ENCODE measurements around the gene VWCE.

Gene VWCE

DNA sequence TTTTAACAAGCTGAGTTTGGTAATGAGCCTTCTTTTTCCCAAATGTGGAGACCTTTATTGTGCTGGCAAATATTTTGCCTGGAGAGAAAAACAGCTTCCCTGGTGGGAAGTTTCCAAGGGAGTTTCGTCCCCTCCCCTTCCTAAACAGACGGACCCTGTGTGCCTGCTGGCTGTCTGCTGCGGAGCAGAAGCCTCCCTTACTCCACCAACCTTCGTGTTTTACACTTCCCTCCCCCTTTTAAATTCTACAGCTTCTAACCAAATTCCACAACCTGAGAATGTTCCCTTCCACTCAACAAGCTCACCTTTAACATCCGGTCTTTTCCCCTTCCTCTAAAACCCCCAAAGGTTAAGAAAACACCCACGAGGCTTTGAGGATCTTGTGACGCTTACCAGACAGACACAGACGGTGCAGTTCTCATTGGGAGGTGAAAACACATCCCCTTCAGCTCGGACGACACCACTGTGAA is 17.1 kb downstream of the VWCE start:
- TF ChIP-seq, protein P1, sequence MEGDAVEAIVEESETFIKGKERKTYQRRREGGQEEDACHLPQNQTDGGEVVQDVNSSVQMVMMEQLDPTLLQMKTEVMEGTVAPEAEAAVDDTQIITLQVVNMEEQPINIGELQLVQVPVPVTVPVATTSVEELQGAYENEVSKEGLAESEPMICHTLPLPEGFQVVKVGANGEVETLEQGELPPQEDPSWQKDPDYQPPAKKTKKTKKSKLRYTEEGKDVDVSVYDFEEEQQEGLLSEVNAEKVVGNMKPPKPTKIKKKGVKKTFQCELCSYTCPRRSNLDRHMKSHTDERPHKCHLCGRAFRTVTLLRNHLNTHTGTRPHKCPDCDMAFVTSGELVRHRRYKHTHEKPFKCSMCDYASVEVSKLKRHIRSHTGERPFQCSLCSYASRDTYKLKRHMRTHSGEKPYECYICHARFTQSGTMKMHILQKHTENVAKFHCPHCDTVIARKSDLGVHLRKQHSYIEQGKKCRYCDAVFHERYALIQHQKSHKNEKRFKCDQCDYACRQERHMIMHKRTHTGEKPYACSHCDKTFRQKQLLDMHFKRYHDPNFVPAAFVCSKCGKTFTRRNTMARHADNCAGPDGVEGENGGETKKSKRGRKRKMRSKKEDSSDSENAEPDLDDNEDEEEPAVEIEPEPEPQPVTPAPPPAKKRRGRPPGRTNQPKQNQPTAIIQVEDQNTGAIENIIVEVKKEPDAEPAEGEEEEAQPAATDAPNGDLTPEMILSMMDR (conservative IDR thresholded peaks at IDR 0.05), result no peak
- no peak overlapping the region for H3K27ac ChIP-seq

DNA sequence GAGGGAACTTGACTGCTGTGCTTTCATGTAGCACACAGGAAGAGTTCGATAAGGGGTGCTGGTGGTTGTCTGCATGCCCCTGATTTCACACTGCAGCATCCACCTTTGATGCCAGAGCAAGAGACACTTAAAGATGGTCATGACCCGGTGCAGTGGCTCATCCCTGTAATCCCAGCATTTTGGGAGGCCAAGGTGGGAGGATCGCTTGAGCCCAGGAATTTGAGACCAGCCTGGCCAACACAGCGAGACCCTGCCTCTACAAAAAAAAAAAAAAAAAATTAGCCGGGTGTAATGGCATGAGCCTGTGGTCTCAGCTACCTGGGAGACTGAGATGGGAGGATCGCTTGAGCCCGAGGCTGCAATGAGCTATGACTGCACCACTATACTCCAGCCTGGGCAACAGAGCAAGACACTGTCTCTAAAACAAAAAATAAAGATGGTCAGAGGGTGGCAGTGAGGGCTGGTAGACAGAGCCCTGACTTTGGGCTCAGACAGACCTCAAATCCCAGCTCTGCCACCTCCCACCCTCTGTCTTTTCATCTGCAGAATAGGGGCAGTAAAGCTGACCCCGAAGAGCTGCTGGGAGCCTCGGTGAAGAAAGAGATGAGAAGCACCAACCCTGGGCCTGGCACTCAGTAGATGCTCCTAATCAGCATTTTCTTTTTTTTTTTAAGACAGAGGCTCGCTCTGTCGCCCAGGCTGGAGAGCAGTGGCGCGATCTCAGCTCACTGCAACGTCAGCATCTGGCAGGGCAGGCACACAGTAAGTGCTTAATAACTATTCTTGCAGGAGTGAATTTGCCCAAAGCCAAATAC is 17.7 kb downstream of the VWCE start:
- H3K27ac ChIP-seq, result no peak overlapping the region
- TF ChIP-seq, protein P1 (conservative IDR thresholded peaks at IDR 0.05), result no peak

DNA sequence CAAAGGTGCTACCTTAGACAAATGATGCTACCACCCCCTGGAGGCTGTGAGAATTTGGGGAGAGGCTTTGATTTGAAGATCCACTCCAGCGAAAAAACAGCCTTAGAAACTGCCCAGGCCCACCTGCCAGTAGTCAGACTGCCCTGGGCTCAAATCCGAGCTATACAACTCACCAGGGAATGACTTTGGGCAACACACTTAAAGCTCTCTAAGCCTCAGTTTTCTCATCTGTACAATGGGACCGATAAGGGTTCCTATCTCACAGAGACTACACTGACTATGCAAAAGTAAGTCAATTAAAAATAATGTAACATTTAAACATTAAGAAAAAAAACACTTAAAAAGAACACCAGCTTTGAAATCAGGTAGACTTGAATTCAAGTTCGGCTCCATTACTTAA is 19.9 kb downstream of the VWCE start:
- no peak overlapping the region for H3K27ac ChIP-seq
- TF ChIP-seq, protein P1 (conservative IDR thresholded peaks at IDR 0.05), result no peak

DNA sequence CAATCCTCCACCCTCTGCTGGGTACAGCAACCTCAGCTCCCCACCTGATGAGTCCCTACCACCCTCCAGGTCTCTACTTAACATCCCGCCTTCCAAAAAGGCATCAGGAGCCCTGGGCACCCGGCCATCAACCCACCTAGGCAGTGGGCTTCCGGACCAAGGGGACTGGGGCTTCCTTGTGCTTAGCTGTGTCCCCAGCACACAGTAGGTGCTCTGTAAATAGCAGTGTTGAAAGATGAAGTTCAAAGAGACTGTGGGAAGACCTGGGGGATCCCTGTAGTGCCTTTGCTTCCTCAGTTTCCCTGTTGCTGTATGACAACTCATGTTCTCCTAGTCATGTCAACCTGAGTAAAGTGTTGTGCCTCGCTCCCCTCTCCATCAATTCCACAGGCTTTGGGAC is 21.0 kb downstream of the VWCE start:
- no peak overlapping the region for H3K27ac ChIP-seq
- TF ChIP-seq, protein P1 (conservative IDR thresholded peaks at IDR 0.05), result no peak

DNA sequence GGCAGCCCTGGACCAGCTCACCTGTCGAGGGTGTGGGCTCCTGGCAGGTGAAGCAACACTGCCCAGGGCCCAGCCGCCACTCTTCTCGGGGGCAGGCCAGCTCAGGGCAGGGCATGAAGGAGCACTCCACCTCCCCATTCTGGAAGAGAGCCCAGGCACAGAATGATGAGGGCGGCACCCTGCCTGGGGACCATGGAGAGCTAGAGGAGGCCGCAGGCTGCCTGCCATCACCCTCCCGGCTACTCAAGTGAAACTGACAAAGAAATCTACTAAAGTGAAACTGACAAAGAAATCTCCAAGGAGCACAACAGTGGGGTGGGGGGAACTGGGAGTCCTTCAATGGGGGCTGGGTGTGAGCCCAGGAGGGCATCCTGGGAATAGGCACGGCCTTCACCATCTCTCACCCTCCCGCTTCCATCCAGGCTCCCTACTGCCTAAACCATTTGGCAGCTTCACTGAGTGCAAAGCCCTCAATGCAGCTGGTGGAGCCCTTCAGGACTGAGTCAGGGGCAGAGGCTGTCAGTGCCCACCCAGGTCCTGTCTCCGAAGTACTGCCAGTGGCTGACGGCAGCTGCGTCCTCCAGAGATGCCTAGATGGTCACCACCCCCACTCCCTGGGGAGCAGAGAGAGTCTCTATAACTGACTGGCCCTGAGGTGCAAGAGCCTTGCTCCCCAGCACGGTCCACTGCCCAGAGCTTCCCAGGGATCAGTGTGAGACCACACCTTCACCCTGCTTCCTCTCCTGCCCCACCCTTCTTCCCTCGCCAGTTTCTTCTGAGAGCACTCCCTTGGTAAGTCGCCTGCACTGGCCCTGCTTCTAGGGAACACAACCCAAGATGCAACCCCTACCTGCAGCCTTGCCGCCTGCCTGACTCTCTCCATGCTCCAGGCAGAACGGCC is 21.7 kb downstream of the VWCE start:
- TF ChIP-seq, protein P1 (conservative IDR thresholded peaks at IDR 0.05), result no peak
- H3K27ac ChIP-seq, result no peak overlapping the region

DNA sequence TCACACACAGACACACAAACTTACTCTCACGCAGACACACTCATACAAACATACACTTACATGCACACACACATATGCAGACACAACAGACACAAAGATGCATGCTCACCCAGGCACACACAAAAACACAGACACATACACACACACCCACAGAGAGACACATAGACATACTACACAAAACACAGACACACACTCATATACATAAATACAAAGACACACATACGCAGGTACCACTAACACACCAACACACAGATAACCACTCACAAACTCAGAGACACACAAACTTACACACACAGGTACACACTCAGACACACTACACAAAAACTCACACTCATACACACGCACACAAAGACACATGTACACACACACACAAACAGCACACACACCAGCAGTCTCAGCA is 22.4 kb downstream of the VWCE start:
- TF ChIP-seq, protein P1 (conservative IDR thresholded peaks at IDR 0.05), result no peak
- no peak overlapping the region for H3K27ac ChIP-seq

Measured in VCaP (cell line).